GM18498 (cell line): ENCODE data around the gene TMEM17.

Experiments
- ATAC-seq: cut with Tn5 transposase; IDR thresholded peaks from one replicate; pipeline ENCODE4 v1.9.1; 2021; ENCODE audit warnings: mild to moderate bottlenecking, moderate library complexity; ENCODE audit not compliant: unreplicated experiment

TMEM17 gene

DNA sequence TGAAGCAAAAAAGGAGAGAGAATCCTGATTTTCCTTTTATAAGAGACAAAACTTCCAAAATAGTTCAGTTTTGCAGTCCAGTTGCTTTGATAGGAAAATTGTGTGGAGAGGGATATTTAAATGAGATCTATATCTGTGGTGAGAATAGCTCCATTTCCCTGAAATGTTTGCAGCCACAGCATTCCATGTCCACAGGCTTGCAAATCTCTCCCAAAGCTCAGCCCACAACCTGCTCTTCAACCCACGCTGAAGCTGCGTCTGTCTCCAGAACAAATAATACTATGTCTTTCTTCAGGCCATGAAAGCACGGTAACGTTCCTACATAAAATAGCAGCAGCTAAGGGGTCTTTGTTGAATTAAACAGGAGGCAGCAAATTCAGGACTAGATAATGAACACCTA, 31.8 kb downstream of the TMEM17 start:
- no peak for ATAC-seq

DNA sequence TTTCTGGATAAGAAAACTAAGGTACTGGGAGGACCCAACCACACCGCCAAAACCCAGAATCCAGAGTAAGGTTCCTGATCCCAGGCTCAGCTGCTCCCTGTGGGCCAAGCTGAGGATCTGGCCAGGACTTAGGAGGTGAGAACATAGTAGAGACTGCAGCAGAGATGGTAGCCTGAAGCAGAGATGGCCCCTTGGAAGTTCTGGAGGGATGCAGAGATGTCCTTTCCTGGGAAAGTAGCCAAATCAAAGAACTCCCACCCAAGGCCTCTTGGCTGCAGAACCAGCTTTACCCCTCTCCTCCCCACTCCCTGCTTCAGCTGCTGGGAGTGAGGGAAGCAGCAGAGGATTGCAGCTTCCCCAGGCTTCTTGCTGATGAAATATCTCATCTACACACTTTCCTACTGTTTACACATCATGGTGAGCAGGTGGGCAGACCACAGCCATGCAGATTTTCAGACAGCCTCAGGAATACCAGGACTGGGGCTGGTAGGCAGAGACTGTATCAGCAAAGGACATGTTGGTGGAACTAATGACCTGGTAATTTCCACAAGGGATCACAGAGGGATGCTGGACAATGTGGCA, 32.7 kb downstream of the TMEM17 start:
- ATAC-seq: no peak

DNA sequence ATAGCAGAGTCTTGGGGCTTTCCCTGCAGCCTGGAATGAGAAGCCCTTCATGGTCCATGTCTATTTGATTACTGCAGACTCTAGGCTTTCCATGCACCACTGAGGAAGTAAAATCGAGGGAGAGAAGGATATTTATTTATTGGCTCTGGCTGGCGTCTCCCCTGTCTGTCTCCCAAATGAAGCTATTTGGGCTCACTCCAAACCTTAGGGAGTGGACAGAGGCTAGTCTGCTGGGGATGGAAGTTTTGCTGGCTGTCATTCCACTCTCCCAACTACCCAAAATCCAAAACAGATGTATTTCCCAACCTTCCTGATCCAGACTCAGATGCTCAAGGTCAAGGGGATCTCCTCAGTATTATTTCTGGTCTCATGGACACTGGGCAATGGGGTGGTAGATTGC, 33.7 kb downstream of the TMEM17 start:
- no peak for ATAC-seq

DNA sequence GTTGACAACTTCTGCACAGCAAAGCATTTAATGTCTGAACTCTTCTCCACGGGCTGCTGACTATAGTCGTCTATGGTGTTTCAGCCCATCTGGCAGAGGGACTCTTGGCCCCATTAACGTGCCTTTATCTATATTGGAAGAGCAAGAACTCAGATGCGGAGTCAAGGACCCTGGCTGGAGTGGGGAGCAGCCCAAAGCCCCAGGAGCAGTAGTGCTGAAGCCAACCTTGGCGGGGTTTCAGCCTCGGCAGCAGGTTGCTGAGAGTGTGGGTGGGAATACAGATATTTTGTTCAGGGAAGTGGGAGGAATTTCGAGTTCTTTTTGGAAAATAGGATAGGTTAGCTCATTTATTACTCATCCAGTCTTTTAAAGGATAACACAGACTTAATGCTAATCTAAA, 34.2 kb downstream of the TMEM17 start:
- ATAC-seq: no peak

DNA sequence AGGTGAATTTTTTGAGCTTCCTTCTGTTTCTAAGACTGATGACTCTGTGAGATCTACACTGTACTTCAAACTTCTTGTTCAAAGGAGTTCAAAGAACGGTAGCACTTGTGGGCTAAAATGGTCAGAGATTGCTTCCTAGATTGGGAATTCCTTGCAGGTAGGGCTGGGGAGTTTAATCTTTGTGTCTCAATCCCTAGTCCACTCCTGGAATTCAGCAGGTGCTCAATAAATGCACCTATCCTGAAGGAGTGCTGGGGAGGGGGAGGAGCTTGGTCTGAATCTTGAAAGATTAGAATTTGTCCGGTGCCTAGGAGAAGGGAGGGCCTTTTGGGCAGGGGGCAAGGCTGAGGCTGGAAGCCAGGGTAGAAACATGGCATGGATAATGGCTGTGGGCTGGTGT, 34.6 kb downstream of the TMEM17 start:
- no peak for ATAC-seq

DNA sequence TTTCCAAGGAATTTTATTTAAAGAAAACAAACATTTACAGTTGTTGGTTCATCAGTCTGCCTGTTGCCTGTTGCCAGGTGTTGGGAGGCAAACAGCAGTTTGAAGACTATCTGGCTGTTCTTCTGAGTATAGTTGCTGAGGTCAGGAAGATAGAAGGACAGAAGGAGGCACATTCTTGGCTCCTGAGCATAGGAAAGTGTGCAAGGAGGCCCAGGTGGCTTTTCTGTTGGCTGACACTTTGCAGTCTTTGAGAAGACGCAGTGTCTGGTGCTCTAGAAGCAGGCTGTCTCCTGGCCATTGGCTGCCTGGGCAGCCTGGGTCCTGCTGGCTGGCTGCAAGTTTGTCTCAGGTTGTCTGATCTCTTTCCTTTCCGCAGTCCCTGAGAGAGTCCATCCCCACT, 36.4 kb downstream of the TMEM17 start:
- ATAC-seq: no peak

DNA sequence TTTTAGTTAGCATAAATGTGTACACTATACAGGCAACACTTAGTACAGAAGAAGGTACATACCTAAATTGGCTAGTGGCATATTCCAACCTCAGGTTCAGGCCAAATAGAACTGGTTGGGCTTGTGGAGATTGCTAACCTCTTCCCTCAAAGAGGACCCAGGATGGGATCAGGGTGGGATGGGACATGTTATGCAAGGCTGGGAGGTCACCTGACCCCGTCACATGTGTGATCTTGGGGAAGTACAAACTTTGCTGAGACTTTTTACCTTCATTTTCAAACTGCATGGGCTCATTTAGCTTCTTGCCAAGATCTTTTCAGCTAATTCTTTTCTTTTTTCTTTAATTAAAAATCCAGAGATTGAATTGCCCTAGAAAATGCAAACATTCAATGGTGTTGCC, 36.9 kb downstream of the TMEM17 start:
- no peak for ATAC-seq

DNA sequence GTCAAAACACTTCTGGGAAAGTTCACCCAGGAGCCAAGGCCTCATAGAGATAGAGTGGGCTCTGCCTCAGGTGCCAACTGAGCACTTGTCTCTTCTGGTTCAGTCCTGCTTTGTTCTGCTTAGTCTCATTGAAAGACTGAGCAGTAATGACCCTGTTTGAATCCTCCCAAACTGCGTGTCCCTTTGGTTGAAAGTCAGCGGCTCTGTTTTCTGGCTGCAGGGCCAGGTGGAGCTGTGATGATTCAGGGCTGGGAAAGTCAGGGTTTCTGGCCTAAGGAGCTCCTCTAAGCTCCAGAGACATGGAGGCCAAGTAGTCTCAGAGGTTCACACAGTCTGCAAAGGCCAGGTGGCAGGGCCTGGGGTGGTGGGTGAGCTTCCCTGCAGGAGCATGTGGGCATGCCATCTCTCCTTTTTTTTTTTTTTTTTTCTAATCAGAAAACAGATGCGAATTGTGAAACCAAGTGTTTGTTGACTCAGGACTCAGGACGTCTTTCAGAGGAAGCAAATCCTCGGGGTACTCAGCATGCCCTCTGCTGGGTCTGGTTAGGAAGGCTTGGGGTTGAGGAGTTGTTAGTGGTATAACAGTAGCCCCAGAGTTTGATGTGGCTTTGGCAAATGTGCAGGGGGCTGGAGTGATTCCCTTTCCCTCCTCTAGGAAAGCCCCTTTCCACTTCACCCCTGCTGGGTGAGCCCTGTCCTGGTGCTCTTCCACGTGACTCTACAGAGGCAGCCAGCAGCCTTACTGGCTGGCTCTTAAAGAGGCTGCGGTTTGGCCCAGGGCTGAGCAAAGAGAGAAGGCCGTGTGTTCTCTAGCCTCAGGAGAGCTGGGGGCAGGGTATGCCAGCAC, 38.3 kb downstream of the TMEM17 start:
- no peak for ATAC-seq

DNA sequence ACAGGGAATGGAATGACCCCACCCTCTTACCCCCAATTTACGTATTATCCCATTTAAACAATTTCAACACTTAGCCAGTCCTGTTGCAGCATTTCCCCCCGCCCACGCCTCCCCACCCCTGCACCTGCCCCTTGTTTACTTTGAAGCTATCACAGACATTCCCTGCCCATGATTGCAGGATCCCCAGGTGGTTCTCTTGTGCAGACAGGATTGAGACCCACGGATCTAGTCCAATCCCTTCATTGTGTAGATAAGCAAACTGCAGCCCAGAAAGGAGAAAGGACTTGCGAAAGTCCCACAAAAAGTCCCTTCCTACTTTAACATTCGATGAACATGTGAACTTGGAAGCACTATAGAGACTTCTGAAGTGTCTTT, 38.9 kb downstream of the TMEM17 start:
- ATAC-seq: no peak

DNA sequence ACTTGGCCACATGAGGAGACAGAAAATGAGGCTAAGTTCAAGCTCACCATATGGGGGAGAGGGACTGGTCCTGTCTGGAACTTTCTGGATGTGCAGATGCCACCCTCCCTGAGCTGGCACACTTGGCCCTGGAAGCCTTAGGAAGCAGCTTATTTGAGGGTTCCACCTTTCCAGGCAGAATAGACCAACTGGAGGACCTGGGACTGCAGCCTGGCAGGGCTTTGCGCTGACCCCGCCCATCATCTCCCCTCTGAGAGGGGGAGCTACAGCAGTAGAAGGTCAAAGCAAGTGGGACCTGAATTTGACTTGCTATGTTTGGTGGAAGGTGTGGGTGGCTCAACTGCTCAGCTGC, 39.5 kb downstream of the TMEM17 start:
- ATAC-seq: no peak

DNA sequence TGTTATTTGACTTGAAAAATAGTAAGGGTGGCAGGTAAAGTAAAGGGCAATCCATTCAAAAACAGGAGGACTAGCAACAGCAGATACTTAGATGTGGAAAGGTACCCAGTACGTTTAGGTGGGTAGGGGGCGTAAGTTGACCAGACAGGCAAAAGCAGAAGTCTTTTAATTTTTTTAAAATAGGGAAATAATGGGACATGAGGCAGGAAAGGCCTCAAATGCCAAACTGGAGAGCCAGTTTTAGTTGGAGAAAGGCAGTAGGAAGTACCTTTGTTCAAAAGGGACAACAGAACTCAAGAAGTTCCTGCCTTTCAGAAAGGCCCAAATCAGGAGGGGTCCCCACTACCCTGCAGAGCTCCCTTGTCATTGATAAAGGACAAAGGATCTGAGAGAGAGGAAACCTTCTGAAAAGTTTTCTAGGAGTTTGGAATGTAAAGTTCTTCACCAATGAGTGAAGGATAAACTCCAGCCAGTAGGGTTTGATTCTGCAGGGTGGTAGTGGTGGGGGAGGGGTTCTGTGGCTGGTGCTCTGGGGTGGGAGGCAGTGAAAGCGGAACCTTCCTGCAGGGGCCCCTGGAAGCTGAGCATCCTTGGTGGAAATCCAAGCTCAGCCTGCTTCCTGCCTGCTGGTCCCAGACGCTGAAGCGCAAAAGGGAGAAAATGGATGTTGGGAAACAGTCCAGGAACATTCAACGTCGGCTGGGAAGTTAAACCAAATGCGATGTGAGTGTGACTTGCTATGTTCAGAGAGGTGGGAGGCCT, 40.1 kb downstream of the TMEM17 start:
- ATAC-seq: no peak

DNA sequence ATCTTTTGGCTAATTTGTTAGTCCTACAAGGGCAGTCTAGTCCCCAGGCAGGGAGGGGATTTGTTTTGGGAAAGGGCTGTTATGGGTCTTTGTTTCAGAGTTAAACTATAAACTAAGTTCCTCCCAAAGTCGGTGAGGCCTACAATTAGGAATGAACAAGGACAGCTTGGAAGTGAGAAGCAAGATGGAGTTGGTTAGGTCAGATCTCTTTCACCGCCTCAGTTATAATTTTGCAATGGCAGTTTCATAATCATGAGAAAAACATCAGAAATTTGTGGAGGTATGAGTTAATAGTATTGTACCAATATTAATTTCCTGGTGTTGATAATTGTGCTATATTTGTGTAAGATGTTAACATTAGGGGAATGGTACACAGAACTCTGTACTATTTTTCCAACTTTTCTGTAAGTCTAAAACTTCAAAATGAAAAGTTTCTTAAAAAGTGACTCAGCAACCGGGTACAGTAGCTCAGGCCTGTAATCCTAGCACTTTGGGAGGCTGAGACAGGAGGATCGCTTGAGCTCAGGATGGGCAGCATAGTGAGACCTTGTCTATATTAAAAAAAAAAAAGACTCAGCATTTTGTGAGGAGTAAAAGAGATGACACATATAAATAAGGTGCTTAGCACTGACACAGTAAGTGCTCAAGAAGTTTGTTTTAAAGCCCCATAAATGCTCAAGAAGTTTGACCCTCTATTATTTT, 40.8 kb downstream of the TMEM17 start:
- ATAC-seq: no peak

DNA sequence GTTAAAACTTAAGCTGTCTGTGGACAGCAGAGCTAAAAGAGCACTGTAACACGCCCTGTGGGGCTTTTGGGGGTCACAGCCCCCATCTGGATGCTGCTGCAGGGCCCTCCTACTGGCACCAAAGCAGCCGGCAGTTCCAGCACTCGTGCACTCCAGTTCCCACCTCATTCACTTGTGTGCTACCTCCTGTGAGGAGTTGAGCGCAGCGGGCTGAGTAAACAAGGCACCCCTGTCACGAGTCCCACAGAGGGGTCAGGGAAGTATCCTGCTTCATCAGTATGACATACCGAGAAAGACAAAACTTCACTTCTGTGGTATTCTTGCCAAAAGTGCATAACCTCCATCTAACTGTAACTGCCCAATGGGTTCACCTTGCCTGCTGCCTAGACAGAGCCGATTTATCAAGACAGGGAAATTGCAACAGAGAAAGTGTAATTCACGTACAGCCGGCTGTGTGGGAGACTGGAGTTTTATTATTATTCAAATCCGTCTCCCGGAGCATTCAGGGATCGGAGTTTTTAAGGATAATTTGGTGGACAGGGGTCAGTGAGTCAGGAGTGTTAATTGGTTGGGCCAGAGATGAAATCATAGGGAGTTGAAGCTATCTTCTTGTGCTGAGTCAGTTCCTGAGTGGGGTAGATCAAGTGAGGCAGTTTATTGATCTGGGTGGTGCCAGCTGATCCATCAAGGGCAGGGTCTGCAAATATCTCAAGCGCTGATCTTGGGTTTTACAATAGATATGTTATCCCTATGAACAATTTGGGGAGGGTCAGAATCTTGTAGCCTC, 41.6 kb downstream of the TMEM17 start:
- ATAC-seq: no peak

DNA sequence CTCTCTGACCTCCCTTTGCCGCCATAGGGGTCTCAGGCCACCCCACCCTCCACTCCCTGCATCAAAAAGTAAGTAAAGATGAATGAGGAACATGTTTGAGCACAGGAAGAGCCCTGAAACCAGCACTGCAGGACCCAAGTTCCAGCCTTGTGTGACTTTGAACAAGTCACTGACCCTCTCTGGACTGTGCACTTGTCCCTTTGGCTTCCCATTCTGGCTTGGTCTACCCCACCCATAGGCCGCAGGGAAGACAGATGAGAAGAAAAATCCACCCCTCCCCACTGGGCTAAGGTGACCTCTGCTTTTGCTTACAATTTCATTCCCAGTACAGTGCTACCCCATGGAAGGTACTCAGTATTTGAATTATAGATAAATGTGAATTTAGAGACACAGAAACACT, 43.8 kb downstream of the TMEM17 start:
- no peak for ATAC-seq

DNA sequence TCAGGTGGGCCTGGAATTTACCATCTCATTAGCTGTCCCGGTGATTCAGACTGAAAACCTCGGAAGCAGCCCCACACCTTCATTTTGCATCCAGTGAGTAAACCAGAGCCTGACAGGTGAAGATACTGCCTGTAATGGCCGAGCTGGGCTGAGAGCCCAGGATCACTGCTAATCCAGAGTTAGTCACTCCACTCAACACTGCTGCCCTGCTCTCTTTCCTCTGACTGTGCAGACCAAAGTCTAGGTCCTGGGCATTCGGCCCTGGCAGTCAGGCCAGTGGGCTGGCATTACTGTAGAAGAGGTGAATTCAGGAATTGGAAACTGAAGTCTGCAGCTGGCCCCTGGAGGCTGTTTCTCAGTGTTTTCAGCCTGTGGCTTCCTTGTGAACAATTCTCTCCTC, 44.3 kb downstream of the TMEM17 start:
- no peak for ATAC-seq

DNA sequence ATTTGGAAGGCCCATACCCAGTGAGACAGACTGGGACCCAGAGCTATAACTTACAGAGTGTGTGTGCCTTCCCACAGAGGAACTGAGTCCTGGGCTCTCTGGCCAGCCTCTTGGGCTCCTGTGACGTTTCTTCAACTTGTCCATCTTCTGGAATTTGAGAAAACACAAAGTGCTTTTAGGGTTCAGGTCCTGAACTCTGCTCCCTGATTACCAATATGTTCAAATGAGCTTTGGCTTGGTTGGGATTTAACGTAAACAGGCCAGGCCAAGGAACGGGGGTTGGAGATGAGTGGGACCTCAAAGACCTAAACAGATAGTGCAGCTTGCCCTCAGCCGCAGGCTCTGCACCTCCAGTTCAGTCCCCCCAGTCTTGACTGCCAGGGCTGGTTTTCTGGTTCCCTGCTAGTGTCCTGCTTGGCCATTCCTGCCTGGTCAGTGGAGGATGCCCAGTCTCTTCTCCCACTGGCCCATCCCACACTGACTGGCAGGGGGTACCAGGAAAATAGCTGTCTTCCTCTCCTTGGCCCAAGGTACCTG, 44.9 kb downstream of the TMEM17 start:
- no peak for ATAC-seq

DNA sequence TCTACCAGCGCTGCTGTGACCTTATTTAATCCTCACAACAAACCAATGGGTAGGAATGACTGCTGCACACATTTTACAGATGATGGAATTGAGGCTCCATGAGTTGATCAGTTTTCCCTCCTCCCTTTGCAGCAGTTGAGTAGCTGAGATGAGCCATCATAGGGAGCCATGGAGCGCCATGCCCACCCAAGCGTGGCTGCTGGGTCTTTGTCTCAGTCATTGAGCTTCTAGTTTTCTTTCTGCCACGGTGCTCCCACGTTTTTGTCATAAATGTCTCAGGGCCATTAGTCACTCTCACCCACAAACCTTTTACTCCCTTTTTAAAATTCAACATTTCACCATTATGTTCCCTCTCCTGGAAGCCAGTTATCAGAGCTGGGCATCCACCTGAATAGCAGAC, 45.8 kb downstream of the TMEM17 start:
- no peak for ATAC-seq

DNA sequence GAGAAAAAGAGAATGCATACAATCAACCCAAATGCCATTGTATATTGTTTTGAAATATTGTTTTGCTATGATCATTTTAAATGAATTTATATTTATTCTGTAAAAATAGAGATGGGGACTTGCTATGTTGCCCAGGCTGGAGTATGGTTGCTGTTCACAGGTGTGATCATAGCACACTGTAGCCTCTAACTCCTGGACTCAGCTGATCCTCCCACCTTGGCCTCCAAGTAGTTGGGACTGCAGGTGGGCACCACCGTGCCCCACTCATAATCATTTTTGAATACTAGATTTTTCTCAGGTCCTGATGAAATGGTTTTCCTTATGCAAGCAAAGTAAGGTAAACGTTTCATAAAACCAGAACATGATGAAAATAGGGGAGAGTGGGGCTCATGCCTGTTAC, 46.3 kb downstream of the TMEM17 start:
- no peak for ATAC-seq

DNA sequence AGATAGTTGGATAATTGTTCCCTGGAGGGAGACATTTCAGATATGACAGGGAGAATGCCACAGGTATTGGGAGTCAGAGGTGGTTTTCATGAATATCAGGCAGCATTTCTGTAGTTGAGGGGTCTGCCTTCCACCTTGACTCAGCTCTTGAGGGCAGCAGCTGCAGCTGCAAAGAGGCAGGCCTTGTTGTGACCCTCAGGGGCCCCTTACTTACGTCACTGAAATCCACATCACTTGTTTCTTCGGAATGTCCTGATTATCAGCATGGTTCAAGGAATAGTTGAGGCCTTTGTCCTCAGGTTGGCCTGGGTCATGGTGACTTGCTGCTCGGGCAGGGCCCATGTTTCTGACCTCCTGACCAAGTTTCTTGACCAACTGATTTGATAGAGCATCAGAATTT, 46.9 kb downstream of the TMEM17 start:
- no peak for ATAC-seq

DNA sequence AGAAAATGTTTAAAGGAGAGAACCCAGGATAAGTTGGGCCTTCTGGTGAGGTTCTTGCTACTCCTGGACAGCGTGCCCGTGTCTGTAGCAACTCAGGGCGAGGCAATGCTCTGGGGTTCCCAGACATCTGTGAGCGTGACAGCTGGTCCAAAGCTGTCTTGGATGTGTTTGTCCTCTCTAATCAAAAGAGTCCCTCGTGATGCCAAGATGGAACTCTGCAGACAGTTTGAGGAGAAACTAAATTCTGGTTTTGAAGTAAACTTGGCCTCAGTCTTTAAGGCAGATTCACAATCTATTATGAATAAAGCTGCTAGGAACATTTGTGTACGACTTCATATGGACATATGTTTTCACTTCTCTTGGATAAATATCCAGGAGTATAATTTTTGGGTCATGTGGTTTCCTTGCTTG, 47.3 kb downstream of the TMEM17 start:
- ATAC-seq: no peak
